ENCODE measurements around the gene ZNF423.

Gene ZNF423

DNA sequence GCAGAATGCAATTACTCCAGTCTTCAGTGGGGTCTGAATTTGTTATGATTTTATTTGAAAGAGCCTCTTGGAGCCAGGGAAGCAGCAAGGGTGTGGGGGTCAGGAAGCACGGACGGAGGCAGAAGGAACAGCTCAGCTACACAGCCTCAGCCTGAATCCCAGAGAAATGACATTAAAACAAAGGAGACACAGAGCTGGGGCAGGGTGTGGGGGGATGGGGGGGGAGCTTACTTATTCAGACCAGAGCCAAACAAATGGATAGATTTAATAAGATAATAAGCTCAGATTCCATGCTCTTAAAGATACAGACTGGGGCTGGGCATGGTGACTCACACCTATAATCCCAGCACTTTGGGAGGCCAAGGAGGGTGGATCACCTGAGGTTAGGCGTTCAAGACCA lies 195.3 kb downstream of the ZNF423 start:
- no peak for DNase-seq

DNA sequence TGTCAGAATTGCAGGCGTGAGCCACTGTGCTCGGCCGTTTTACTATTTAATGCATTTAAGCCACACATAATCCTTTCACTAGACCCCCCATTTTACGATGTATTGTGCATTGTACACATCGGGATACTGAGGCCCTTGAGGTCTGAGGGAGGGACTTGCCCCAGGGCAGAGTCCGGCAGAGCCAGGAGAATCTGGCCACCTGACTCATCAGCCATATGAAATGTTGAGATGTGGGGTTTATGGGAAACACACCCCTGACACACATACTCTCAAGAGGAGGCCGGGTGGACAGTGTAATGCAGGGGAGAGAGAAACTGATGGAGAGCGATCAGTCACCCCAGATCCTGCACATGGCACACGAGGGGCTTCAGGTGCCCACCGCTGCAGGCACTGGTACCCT lies 196.6 kb downstream of the ZNF423 start:
- DNase-seq = no peak

DNA sequence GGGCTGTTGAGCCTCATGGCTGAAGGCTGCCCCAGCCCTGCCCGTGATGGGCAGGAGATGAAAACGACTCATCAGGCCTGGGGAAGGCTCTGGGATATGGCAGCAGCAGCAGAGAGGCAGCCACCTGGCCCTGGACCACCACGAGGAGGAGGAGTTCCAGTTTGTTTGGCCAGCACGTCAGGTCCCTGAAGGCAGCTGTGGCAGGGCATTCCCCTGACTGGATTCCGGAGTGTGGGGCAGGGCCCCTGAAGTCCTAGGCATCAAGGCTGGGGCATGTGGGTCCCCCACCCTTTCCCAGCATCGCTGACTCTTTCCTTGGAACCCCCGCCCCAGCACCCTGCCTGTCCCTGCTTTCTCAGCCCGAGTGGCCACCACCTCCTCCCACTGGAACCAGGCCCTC lies 197.4 kb downstream of the ZNF423 start:
- DNase-seq = no peak

DNA sequence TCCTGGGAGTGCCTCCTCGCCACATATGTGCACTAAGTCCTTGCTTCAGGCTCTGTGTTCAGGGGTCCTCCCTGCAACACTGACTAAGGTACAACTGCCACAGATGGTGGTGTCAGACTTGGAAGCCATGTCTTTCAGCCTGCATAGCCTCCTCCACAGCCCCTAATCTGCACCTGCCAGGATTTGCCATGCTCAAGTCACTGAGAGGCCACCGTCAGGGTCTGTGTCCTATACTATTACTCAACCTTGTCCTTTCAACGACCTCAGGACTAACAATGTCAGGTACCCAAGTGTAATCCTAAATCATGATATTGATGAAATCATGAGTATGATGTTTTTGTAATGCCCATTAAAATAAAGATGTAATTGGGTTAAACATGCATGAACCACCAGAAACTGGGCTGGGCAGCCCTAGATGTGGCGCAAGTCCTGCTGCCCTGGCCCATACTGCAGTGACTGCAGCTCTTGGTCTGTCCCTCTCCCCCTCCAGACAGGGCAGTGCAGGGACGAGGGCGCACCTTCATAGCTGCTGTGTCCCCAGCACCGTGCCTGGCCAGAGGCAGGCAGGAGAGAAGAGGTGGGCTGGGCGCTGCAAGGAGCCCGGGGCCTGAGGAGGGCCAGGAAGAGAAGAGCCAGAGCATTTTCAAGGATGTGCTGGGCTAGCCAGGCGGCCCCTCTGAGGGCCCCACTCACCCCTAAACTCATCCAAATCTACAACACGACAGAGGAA lies 198.0 kb downstream of the ZNF423 start:
- no peak for DNase-seq

DNA sequence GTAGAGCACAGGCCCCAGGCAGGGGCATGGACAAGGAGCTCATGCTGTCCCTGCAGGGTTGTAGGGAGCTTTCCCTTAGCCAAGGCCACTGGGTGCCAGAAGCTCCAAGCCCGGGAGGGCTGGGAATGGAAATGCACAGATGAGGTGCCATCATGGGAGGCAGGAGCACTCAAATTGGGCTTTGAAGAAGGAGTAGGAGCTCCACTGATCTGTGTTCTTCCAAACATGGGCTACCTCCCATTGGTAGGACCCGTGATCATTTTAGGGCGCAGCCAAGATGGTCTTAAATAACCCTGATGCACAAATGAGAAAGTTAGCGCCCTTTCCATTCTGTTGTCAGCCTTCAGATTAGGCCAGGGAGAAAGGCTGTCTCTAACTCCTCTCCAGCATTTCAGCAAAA lies 201.5 kb downstream of the ZNF423 start:
- no peak for DNase-seq

DNA sequence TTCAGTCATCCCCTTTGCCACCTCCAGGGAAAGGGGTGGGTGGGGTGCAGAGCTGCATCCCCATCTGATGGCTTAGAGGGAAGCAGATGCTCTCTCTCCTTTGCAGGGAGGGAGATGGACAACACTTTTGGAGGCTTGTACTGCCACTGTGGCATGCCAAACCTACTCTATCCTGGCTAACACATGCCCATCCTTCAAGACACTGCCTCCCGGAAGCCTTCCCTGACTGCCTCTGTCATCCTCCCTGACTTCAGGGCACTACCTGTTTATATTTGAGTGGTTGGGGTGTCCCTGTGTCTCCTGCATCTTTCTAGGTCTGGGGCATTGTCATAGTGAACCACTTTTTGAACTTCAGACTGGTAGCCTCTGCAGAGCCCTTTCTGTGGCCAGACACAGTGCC lies 202.3 kb downstream of the ZNF423 start:
- DNase-seq = no peak

DNA sequence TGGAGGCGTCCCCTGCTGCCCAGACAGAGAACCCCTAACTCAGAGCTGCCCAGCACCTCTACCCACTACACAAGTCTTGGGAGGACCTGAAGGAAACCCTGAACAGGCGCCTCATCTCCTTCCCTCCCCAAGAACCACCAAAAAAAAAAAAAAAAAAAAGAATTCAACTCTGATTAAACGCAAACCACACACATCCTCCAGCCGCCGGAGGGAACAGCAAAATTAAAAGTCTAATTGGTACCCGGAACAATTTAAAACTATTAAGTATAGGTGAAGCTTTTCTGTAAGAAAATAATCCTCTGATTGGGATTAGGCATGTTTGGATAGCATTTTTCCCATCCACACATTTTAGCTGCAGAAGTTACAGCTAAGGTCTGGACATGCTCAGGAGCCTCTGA lies 202.7 kb downstream of the ZNF423 start:
- no peak for DNase-seq

DNA sequence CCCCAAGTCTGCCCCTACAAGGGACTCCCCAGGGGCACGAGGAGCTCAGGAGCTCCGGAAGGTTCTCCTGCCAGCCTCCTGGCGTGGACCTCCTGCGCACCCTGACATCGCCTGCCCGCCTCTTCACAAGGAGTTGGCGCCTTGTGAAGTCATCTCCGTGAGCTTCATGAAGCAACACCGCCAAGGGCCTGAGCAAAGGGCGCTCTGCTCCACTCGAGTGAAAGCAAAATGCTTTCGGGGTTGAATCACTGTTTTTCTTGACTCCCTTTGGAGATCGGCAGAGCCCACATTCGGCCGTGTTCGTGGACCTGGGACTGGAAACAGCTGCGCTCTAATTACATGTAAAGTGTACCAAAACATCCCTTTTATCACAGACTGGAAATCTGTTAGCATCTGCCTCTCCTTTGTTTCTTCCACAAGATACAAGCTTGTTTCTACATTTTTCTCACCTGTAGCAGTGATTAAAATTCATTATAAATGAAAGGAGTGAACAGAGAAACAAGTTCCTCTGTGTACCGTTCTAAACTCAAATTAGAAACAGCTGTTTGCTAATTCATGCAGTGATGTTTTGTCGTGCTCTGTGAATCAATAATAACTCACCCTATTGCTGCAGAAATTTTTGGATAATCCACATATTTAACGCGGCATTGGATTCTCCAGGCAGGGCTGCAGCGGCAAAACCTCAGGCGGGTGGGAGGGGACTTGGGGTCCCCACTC lies 203.3 kb downstream of the ZNF423 start:
- no peak for DNase-seq

DNA sequence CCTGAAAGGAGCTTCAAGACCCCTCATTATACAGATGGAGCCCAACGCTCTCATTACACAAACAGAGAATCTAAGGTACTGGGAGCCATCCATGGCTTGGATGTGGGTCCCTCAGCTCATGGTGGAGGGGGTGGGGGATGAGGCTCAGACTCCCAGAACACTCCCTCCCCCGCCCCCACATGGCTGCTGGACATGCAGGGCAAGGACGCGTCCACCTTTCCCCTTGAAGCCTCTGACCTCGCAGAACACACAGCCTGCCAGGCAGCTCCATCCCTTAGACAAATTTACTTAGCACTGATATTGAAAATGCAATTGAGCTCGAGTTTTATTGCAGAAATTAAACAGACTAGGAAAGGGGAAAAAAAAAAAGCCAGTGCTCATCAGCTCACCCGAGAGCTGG lies 203.9 kb downstream of the ZNF423 start:
- no peak for DNase-seq

DNA sequence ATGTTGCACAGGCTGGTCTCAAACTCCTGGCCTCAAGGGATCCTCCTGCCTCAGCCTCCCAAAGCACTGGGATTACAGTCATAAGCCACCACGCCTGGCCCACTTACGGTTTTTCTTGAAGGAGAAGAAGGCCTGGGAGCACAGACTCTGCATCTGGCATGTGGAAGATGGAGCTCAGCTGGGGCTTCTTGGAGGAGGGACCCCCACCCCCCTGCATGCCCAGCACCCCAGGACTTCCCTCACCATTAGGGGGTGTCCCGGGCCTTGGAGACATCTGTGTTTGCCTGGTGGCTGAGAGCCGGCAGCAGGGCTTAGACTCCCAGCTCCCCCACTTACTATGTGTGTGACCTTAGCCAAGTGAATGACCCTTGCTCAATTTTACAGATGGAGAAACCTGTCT lies 204.7 kb downstream of the ZNF423 start:
- DNase-seq = no peak

DNA sequence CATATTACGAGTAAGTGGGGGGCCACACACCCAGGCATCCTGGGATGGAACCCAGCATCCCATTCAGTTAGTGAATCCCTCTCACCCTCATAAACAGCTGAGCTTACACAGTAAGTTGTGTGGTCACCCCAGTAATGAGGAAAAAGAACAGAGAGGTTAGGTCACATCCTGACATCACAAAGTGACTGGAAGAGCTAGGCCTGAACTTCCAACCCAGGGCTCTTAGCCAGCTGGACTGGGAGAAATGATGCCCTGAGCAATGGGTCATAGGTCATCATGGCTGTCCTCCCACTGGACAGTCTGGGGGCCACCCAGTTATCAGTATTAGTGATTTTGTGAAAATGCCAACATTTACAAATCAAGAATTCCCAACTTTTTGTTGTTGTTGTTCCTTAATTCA lies 205.3 kb downstream of the ZNF423 start:
- DNase-seq = no peak

DNA sequence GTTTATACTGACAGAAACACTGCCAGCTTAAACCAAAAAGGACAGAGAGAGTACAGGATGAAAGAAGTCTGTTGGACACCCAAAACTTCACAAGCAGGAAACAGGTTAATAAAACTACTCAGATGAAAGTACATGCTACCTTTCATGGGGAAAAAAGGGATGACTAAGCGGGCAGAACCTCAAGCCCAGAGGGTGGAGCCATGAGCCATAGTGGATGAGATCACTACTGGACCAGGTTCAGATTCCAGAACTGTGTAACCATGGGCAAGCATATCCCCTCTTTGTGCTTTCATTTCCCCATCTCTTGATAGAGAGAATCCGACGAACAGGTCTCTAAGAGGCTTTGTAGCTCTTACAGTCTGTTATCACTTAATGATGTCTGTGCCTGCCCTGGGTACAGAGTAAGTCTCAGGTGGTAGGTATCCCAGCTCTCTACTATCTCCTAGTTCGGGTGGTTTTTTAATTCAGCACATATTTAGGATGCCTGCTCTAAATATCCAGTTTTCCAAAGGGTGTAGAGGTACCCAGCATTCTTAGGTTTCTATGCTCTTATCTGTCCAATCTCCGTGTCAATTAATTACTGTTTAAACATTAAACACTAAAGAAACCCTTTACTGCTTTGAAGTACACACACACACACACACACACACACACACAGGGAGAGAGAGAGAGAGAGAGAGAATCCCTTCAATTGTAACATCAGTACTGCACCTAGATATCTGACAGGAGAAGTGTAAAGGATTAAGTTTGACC lies 206.7 kb downstream of the ZNF423 start:
- DNase-seq = no peak

DNA sequence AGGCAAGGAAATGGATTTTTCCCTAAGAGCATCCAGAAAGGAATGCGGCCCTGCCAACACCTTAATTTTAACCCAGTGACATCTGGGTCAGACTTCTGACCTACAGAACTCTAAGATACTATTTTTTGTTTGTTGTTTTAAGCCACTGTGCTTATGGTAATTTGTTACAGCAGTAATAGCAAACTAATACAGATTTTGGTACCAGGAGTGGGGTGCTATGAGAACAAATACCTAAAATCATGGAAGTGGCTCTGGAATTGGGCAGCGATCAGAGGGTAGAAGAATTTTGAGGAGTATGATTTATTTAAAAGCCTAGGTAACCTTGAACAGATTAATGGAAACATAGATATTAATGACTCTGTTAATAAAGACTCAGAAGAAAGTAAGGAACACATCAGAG lies 208.2 kb downstream of the ZNF423 start:
- DNase-seq = no peak

DNA sequence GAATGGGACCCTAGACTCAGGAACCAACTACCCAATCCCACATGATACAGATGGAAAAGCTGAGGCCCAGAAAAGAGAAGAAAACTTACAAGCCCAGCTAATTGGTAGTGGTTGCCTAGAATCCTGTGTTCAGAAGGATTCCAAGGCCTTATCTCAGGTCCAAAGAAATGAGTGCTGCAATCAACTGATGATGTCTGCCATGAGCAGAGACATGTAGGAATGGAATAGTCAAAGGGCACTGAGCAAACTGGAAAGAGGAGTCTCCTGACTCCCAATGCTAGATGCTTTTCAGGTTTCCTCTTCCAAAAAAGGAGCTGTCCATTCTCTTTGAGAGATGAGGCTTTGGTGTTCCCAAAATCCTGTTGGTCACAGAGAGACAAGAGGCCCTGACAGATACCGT lies 210.6 kb downstream of the ZNF423 start:
- no peak for DNase-seq

DNA sequence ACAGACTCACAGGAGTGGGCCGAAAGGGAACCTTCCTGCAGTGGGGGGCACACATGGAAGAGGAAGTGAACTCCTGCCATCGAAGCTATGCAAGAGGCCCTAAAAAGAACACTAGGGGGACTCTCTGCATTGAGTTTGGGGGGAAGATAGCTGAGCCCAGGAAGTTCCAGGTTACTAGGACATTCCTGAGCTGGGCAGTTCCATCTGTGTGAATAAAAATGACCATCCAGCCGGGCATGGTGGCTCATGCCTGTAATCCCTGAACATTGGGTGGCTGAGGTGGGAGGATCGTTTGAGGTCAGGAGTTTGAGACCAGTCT lies 211.8 kb downstream of the ZNF423 start:
- no peak for DNase-seq

DNA sequence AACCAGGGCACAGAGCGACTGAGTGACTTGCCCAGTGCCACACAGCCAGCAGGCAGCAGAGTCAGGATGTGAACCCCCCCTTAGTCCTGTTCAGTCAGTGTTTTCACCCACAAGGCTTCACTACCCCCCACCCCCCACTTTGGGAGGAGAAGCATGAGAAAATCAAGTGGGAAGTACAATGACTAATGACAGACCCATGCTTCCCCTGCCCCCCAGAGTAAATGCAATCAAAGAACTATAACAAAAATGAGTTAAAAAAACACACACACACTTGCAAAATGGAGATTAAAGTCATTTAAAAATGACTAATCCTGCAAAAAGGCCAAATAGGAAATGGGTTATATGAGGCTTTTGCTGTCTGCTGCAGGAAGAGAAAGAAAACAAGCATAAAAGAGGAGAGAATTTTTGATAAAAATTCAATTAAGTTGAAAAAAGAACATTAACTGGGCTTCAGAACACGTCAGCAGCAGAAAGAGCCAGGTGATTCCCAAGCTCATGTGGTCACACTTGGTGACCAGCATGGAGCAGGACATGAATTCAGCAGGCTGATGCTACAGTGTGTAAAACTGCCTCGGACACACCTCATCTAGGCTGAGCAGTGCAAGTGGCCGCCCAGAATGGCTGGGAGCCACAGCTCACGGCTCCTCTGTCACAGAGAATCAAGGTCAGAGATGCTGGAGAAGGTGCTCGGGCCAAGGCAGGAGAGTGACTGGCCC lies 212.3 kb downstream of the ZNF423 start:
- DNase-seq = no peak

DNA sequence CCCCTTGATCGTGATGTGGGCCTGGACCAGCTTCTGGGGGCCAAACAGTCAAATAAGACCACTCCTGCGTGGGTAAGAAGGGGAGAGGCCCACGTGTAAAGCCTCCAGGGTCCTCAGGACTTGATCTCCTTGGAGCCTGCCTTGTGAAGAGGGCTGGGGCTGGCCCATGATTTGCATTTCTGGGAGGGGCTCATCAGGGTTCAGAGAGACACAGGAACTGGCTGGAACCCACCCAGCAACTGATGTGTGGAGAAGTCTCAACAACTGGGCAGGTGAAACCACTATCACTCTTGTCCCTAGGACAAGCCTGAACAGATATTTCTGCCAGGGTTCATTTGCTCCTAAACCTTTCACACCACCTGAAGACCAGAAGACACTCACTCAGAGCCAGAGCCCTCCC lies 214.7 kb downstream of the ZNF423 start:
- DNase-seq = no peak

DNA sequence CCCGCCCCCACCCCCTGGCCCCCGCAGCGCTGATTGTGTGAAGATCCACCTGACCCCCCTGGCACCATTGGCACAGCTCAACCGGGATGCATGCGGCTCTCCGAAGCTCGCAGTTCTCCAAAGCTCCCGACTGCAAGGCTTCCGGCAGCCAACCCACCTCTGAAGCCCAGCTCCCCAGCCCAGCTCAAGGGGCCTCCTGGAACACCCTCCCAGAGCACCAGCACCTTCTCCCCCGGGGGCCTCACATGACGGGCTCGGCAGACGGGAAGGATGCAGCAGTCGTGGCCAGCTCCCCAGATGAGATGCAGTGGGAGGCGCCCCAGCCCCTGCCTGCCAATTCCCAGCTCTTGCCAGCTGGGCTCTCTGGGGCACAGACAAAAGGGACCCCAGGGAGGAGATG lies 215.3 kb downstream of the ZNF423 start:
- no peak for DNase-seq

DNA sequence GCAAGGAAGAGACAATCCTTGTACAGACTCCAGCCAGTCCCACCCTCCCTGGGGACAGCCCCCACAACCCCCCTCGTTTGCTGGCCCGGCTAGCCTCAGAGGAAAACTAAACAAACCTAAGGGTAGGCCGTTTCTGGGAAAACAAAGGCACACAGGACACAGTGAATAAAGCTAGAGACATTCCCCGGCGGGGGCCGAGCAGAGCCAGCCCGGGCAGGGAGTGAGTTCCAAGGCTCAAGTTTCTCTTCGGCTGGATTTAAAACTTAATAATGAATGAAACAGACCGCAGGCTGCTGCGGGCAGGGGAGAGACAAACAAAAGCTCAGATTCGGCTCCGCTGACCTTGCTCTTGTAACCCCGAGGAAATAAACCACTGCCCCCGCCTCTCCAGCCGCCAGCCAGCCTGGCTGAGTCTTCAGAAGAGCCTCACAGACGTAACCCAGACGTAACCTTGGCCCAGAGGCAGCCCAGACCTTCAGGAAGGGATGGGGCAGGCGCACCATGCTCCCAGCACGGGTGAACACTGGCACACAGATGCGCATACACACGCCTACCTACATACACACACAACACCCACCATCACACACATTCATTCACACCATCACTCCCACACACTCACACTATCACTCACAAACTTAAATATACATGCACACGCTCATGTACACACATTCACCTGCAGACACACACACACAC lies 216.0 kb downstream of the ZNF423 start:
- no peak for DNase-seq

DNA sequence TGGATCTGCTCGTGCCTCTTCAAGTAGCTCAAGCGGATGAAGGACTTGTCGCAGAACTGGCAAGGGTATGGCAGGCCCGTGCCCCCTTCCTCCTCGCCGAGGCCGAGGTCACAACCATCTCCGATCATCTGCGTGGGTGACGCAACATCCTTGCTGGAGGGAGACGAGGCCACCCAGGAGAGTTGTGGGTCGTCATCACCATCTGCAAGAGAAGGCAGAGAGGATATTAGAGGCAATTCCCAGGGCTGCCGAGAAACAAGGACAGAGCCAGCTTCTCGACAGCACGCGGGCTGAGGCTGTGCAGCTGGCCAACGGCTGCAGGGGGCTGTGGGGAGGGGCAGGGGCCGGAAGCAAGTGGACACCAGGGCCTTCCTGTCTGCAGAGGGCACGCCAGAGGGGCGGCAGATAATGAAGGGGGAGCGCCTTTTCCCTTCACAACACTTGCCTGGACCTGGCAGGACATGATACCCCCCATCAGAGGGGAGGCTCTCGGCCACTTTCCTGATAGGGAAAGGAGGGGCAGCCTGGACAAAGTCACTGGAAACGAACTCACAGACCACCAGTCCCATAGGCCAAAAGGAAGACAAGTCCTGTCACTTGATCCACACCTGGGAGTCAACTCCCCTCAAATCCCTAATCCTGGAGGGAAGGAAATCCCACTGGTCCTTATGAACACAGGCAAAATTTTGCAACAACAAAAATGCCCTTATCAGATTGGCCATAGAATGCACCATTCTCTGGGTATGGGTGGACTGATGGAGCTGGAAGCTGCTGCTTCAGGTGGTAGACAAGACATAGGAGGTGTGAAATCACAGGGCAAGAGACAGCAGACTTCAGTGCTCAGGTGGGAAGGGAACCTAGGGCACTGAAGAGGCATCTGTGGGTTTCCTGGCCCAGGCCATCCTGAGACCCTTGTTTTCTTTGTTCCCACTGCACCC lies 217.0 kb downstream of the ZNF423 start:
- no peak for DNase-seq

DNA sequence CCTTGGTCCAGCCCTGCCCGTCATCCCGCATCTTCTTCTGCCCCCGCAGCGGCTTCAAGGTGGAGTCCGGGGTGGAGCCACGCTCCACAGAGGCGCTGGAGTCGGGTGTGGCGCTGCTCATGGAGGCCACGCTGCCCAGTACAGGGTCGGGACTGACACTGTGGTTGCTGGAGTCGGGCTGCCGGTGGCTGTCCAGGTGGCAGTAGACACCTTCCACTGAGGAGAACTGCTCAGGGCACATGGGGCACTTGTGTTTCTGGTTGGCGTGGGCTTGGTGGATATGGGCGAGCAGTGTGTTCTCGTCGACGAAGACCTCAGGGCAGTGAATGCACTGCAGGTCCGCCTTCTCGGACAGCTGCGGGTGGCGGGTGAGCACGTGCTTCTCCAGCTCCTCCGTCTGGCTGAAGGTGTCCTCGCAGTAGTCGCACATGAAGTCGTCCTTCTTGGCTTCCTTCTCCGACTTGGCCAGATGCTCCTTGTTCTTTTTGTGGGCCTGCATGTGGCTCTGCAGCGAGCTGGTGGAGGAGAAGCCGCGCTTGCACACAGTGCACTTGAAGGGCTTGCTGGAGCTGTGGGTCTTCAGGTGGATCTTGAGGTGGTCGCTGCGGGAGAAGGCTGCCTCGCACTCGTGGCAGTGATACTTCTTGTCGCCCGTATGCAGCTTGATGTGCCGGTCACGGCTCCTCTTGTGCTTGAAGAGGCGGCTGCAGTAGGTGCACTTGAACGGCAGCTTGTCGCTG lies 217.8 kb downstream of the ZNF423 start:
- DNase-seq = no peak
